ENCODE measurements around the gene VAT1.

- TF ChIP-seq POLR3G (IDR thresholded peaks at IDR 0.05; ENCODE audit: extremely low read depth, insufficient read length, insufficient replicate concordance) (no peak), CTCF (IDR thresholded peaks at IDR 0.05 in 2 of 3, conservative IDR thresholded peaks at IDR 0.05 in 1 of 3; ENCODE audit: insufficient read depth in 2 of 3, low read depth in 1 of 3, low read length in 3 of 3) (no peak), ZBTB9 (CRISPR knock-in tag; IDR thresholded peaks at IDR 0.05) (no peak), BHLHE40 (IDR thresholded peaks at IDR 0.05; ENCODE audit: low read length) (no peak), HNRNPH1 (optimal IDR thresholded peaks at IDR 0.05; ENCODE audit: low read depth, low read length) (no peak), ZNF766 (CRISPR knock-in tag; conservative IDR thresholded peaks at IDR 0.05) (no peak), MYNN (IDR thresholded peaks at IDR 0.05) (no peak), MYNN (CRISPR knock-in tag; IDR thresholded peaks at IDR 0.05) (no peak)
These were observed 12.0 kb upstream of the VAT1 start for GRCh38 chr17:43033948-43034881.

All from K562 (cell line).